IPS DF 19.7 (cell line): ENCODE results near the gene GPR18.
"Not testable (repeated sequence)": the region's sequence is repeated elsewhere in the genome, so short reads cannot be mapped to it uniquely, and the experiment has no call there.

Source experiments
- DNase-seq: peaks from one replicate; pipeline ENCODE4 v3.0.0-alpha.2; 2013; ENCODE audit warnings: low read depth, low spot score

GPR18 gene

GRCh38 chr13:99228737-99229691 is 29.2 kb downstream of the GPR18 start:
- no peak for DNase-seq

- DNase-seq, result no peak
Observed at GRCh38 chr13:99227909-99228688, 30.1 kb downstream of the GPR18 start.

- DNase-seq, result no peak
Observed at GRCh38 chr13:99227331-99227900, 30.8 kb downstream of the GPR18 start.

- DNase-seq, result no peak
Observed at GRCh38 chr13:99226513-99226912, 31.7 kb downstream of the GPR18 start.

GRCh38 chr13:99225078-99225477 is 33.1 kb downstream of the GPR18 start:
- no peak for DNase-seq

- DNase-seq, result no peak
Observed at GRCh38 chr13:99224021-99224420, 34.2 kb downstream of the GPR18 start.

GRCh38 chr13:99223587-99223986 is 34.6 kb downstream of the GPR18 start:
- DNase-seq, result no peak

- no peak for DNase-seq
Observed at GRCh38 chr13:99221567-99222239, 36.5 kb downstream of the GPR18 start.

- no peak for DNase-seq
Observed at GRCh38 chr13:99220199-99220935, 37.8 kb downstream of the GPR18 start.

- DNase-seq, result no peak
Observed at GRCh38 chr13:99218969-99219368, 39.2 kb downstream of the GPR18 start.

GRCh38 chr13:99218545-99218944 is 39.6 kb downstream of the GPR18 start:
- DNase-seq, result no peak

GRCh38 chr13:99218126-99218525 is 40.1 kb downstream of the GPR18 start:
- DNase-seq, result no peak

- no peak for DNase-seq
Observed at GRCh38 chr13:99217461-99218110, 40.6 kb downstream of the GPR18 start.

- no peak for DNase-seq
Observed at GRCh38 chr13:99215184-99215830, 42.9 kb downstream of the GPR18 start.

- no peak for DNase-seq
Observed at GRCh38 chr13:99214731-99215130, 43.4 kb downstream of the GPR18 start.

- DNase-seq, result no peak
Observed at GRCh38 chr13:99214232-99214631, 43.9 kb downstream of the GPR18 start.

GRCh38 chr13:99211421-99212035 is 46.7 kb downstream of the GPR18 start:
- no peak for DNase-seq

GRCh38 chr13:99210627-99211026 is 47.6 kb downstream of the GPR18 start:
- not testable (repeated sequence) for DNase-seq

GRCh38 chr13:99208845-99209527 is 49.2 kb downstream of the GPR18 start:
- DNase-seq, result no peak
